HepG2 (cell line): Measurements from ENCODE around the gene EIF3M. TPM values are rescaled to one million over a fixed set of nuclear protein-coding genes. Genes with fewer than 3 reads are reported as not detected.

Experiments
- ATAC-seq: fragments of 200-7000 bp; cut with Tn5 transposase; 3 replicates; pipeline ENCODE4 v1.9.1; 2020; ENCODE audit warnings: mild to moderate bottlenecking, moderate library complexity
- BruUV-seq: library from RNA; stranded (reverse); fragments of 400-500 nt; replicated peaks from 2 replicates; lab custom pipeline; 2021; lab: Mats Ljungman, UMichigan
- CTCF ChIA-PET: fragments of 300-600 bp; formaldehyde crosslinking; extraction: SDS; loops from one replicate; lab custom pipeline; 2021; ENCODE audit warnings: low total read pairs, inconsistent platforms, low intra/inter-chr PET ratio; lab: Yijun Ruan, JAX
- POLR2A ChIA-PET: fragments of 350-600 bp; sonication (Branson Sonifier 250); formaldehyde crosslinking; loops from one replicate; lab custom pipeline; 2020; ENCODE audit warnings: antibody characterized with exemption, inconsistent platforms; lab: Yijun Ruan, JAX
- DNase-seq: peaks from one replicate; pipeline ENCODE4 v3.0.0-alpha.2; 2015; ENCODE audit warnings: low spot score
- FAIRE-seq: peaks from 3 replicates; lab custom pipeline; 2011; peaks lifted over from hg19 to GRCh38; lab: Jason Lieb, UNC
- H2AFZ ChIP-seq: one replicate; pipeline ENCODE4 v1.6.1; 2011; ENCODE audit warnings: low read length, inconsistent platforms
- H3K27ac ChIP-seq: fragments of 300-600 bp; 3 replicates; pipeline ENCODE4 v1.8.0; 2011; ENCODE audit warnings: mixed run types, mild to moderate bottlenecking, mixed read lengths, low read length, inconsistent platforms; ENCODE audit not compliant: insufficient read depth; ENCODE audit errors: extremely low read length
- H3K27me3 ChIP-seq, 2 experiments: fragments of 200-600 bp in 1 of 2; 2 replicates in 1 of 2; 3 replicates in 1 of 2; pipeline versions ENCODE4 v1.6.0 to v1.8.0; 2011; ENCODE audit warnings: low read length in 2 of 2, mild to moderate bottlenecking in 2 of 2, moderate library complexity in 2 of 2, inconsistent platforms in 1 of 2; ENCODE audit not compliant: insufficient read depth in 2 of 2, control insufficient read depth in 1 of 2
- H3K36me3 ChIP-seq, 2 experiments: fragments of 200-600 bp in 1 of 2; replicated peaks in 1 of 2; 2 replicates in 1 of 2; 3 replicates in 1 of 2; pipeline versions ENCODE4 v1.5.1 to v1.8.0; 2011; ENCODE audit warnings: low read length in 2 of 2, inconsistent platforms in 1 of 2; ENCODE audit not compliant: insufficient read depth in 2 of 2, control insufficient read depth in 1 of 2
- H3K4me1 ChIP-seq: 2 replicates; pipeline ENCODE4 v1.5.1; 2012; ENCODE audit warnings: low read length, inconsistent platforms; ENCODE audit not compliant: insufficient read depth
- H3K4me2 ChIP-seq: 2 replicates; pipeline ENCODE4 v1.6.0; 2011; ENCODE audit warnings: low read depth, low read length, inconsistent platforms
- H3K4me3 ChIP-seq, 3 experiments: fragments of 200-600 bp in 1 of 3; sonication (generic), shearing (Covaris generic) in 1 of 3; replicated peaks in 1 of 3; 2 replicates each; pipeline ENCODE4 v1.5.1; 2011 to 2016; ENCODE audit warnings: low read length in 3 of 3, inconsistent platforms in 2 of 3, low read depth in 2 of 3, mild to moderate bottlenecking in 2 of 3, control low read depth in 1 of 3, mixed read lengths in 1 of 3; ENCODE audit not compliant: insufficient read depth in 1 of 3
- H3K79me2 ChIP-seq: one replicate; pipeline ENCODE4 v1.6.1; 2011; ENCODE audit warnings: low read length, inconsistent platforms; ENCODE audit not compliant: insufficient read depth
- H3K9ac ChIP-seq: 2 replicates; pipeline ENCODE4 v1.6.0; 2011; ENCODE audit warnings: mild to moderate bottlenecking, low read depth, low read length, inconsistent platforms; ENCODE audit not compliant: insufficient read depth
- H3K9me3 ChIP-seq: 2 replicates; pipeline ENCODE4 v1.5.1; 2012; ENCODE audit warnings: mild to moderate bottlenecking, low read length
- H4K20me1 ChIP-seq: 2 replicates; pipeline ENCODE4 v1.6.0; 2011; ENCODE audit warnings: inconsistent platforms, mild to moderate bottlenecking, low read length, moderate library complexity; ENCODE audit not compliant: insufficient read depth
- DBP ChIP-seq: sonication (generic); formaldehyde crosslinking; IDR thresholded peaks from 2 replicates; pipeline ENCODE4 v1.4.0; 2020; ENCODE audit warnings: missing genetic modification reagents; ENCODE audit errors: not compliant biosample characterization
- PCBP1 ChIP-seq: fragments of 200-400 bp; formaldehyde crosslinking; IDR thresholded peaks from 2 replicates; pipeline ENCODE4 v1.6.1; 2017; ENCODE audit warnings: mild to moderate bottlenecking, low read depth, low read length, borderline replicate concordance
- ZC3H13 ChIP-seq: sonication (generic); formaldehyde crosslinking; IDR thresholded peaks from 2 replicates; pipeline ENCODE4 v1.8.1; 2023; ENCODE audit warnings: mild to moderate bottlenecking, missing genetic modification reagents, moderate library complexity
- ZNF678 ChIP-seq: sonication (generic); formaldehyde crosslinking; IDR thresholded peaks from 2 replicates; pipeline ENCODE4 v1.4.0; 2020; ENCODE audit warnings: mild to moderate bottlenecking, missing genetic modification reagents
- ZNF704 ChIP-seq: sonication (generic); formaldehyde crosslinking; IDR thresholded peaks from 2 replicates; pipeline ENCODE4 v1.8.1; 2023; ENCODE audit warnings: mild to moderate bottlenecking, inconsistent platforms, moderate library complexity, missing genetic modification reagents, borderline replicate concordance
- WGBS: methylation state at CpG from one replicate; pipeline ENCODE4 v1.1.6; 2017; ENCODE audit warnings: low lambda C conversion rate; 5-methylcytosine and 5-hydroxymethylcytosine counted together
- in situ Hi-C: cut with HindIII; loops from 2 replicates; pipeline ENCODE4 v1.10.0; 2017; ENCODE audit warnings: low pct_unique_long_range_greater_than_20kb; ENCODE audit not compliant: extremely low pct_ligation_motif_present
- intact Hi-C: fragments of 100-400 bp; cut with micrococcal nuclease; formaldehyde crosslinking; loops from one replicate; pipeline ENCODE4 v1.10.0; 2022; ENCODE audit not compliant: unreplicated experiment
- polyA plus RNA-seq, 8 experiments: library from polyadenylated mRNA; depleted of rRNA in 3 of 8; stranded (reverse) in 7 of 8; unstranded in 1 of 8; fragments of >200 nt; fragmentation: Illumina TruSeq in 4 of 8; extraction: Trizol in 4 of 8; gene quantifications; 2 replicates each; pipeline versions ENCODE4 v1.2.1 to v1.2.3, GENCODE V29; 2011 to 2016; ENCODE audit warnings: low read depth in 4 of 8, missing spikeins in 1 of 8, mixed read lengths in 1 of 8; ENCODE audit not compliant: insufficient read depth in 1 of 8
- total RNA-seq, 5 experiments: library from RNA; depleted of rRNA; stranded (reverse); fragments of >200 nt; fragmentation: Illumina TruSeq; extraction: Trizol; gene quantifications; 2 replicates each; pipeline ENCODE4 v1.2.3, GENCODE V29; 2016; ENCODE audit warnings: low read depth in 1 of 5
- TF ChIP-seq, protein P1 (sequence below): sonication (generic); formaldehyde crosslinking; IDR thresholded peaks from 2 replicates; pipeline ENCODE4 v1.4.0; 2020; ENCODE audit warnings: missing genetic modification reagents
- TF ChIP-seq, protein P2 (sequence below): sonication (generic); formaldehyde crosslinking; conservative IDR thresholded peaks from 2 replicates; pipeline ENCODE4 v1.4.0; 2020; ENCODE audit warnings: missing genetic modification reagents

EIF3M gene
- total and polyA plus RNA-seq, 2 of the 13 experiments (the other 11 are each of a cell fraction or from before 2014, with no cell fraction given): 279 to 389 TPM

DNA sequence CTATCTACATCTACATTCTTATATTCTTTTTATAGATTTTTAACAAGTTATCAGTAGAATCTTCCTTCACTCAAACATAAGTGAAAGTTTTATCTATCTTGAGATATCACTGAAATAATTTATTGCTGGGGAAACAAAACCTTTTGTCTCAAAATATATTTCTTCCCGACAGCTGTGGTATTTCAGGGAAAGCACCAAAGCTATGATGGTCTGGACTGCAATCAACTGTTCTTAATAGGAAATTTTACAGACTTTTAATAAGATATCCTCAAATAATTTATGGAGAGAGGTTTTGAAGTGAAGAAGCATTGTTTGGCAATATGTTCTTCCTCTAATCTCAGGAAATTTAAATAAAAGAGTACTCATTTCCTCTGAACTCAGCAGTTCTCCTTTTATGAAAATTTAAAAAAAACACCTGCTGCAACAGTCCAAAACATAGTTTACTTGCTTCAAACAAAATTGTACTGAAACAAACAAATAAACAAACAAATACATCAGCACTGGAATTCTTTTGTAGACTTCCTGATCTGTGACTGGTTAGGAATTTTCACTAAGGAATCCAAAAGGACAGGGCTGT lies 33.9 kb upstream of the EIF3M start:
- no peak overlapping the region for H3K27ac ChIP-seq
- in situ Hi-C loops: no loop called here
- WGBS: 0% methylated on average over 1 of the region's 1 CpG
- no peaks in the 10 kb centered on the region for H3K9me3 ChIP-seq
- H3K79me2 ChIP-seq: no peaks in the 10 kb centered on the region
- no peak overlapping the region for H3K4me2 ChIP-seq
- DNase-seq (no peak), FAIRE-seq (no peak), ATAC-seq (no peak)
- no peaks in the 10 kb centered on the region for H3K27me3 ChIP-seq
- intact Hi-C loops: no loop called here
- BruUV-seq: no TSS peak
- H3K36me3 ChIP-seq: no peaks in the 10 kb centered on the region
- TF ChIP-seq PCBP1: no peak
- no peak for TF ChIP-seq ZC3H13 (CRISPR knock-in tag)
- no peak for TF ChIP-seq DBP (CRISPR knock-in tag)
- no peak for TF ChIP-seq ZNF678
- TF ChIP-seq, protein P1, sequence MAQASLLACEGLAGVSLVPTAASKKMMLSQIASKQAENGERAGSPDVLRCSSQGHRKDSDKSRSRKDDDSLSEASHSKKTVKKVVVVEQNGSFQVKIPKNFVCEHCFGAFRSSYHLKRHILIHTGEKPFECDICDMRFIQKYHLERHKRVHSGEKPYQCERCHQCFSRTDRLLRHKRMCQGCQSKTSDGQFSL (CRISPR knock-in tag): no peak
- no peak for TF ChIP-seq ZNF704 (CRISPR knock-in tag)
- TF ChIP-seq, protein P2, sequence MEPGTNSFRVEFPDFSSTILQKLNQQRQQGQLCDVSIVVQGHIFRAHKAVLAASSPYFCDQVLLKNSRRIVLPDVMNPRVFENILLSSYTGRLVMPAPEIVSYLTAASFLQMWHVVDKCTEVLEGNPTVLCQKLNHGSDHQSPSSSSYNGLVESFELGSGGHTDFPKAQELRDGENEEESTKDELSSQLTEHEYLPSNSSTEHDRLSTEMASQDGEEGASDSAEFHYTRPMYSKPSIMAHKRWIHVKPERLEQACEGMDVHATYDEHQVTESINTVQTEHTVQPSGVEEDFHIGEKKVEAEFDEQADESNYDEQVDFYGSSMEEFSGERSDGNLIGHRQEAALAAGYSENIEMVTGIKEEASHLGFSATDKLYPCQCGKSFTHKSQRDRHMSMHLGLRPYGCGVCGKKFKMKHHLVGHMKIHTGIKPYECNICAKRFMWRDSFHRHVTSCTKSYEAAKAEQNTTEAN (CRISPR knock-in tag): no peak
- no peak overlapping the region for H3K9ac ChIP-seq
- H3K4me3 ChIP-seq: no peak overlapping the region
- POLR2A ChIA-PET: no interaction called here
- no peak overlapping the region for H2AFZ ChIP-seq
- no peaks in the 10 kb centered on the region for H3K4me1 ChIP-seq
- no peaks in the 10 kb centered on the region for H4K20me1 ChIP-seq
- CTCF ChIA-PET: no interaction called here
